KOPT-K1 (cell line): Measurements from ENCODE around the gene HCFC1R1.

Experiments used
- H3K27ac ChIP-seq: fragments of 200-600 bp; sonication (generic); 2 replicates; pipeline ENCODE4 v1.5.1; 2016; ENCODE audit warnings: antibody characterized with exemption, mild to moderate bottlenecking, low read depth, low read length; ENCODE audit not compliant: poor library complexity, severe bottlenecking
- H3K36me3 ChIP-seq: fragments of 200-600 bp; sonication (generic); 2 replicates; pipeline ENCODE4 v1.5.1; 2017; ENCODE audit warnings: antibody characterized with exemption, mild to moderate bottlenecking, low read length, moderate library complexity; ENCODE audit not compliant: insufficient read depth
- H3K9me3 ChIP-seq: fragments of 200-600 bp; sonication (generic); 2 replicates; pipeline ENCODE4 v1.5.1; 2017; ENCODE audit warnings: antibody characterized with exemption, low read length, mild to moderate bottlenecking; ENCODE audit not compliant: insufficient read depth, poor library complexity, severe bottlenecking

Gene HCFC1R1

DNA sequence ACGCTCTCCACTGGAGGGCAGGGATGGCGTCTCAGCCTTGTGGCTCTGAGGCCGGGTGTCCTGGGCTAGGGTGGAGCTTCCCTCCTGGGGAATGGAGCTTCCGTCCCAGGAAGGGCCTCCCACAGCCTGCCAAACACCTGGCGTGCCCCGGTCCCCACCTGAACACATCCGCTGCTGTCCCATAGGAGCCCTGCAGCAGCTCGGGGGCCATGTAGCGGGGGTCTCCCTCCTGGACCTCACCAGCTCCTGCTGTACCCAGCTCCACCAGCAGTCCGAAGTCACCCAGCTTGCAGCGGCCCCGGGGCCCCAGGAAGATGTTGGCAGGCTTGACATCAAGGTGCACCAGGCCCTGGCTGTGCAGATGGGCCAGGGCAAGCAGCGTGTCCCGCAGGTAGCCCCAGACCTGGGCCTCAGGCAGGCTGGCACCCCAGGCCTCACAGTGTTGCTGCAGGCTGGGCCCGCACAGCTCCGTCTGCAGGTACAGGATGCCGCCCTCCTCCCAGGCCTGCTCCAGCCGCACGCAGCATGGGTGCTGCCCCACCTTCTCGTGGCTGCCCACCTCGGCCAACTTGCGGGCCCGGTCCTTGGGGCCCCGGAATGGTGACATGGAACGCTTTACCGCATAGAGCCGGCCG lies 48.5 kb downstream of the HCFC1R1 start:
- H3K9me3 ChIP-seq, result no peaks in the 10 kb centered on the region
- peaks cover 80% of the 10 kb centered on the region for H3K36me3 ChIP-seq
- no peak overlapping the region for H3K27ac ChIP-seq

DNA sequence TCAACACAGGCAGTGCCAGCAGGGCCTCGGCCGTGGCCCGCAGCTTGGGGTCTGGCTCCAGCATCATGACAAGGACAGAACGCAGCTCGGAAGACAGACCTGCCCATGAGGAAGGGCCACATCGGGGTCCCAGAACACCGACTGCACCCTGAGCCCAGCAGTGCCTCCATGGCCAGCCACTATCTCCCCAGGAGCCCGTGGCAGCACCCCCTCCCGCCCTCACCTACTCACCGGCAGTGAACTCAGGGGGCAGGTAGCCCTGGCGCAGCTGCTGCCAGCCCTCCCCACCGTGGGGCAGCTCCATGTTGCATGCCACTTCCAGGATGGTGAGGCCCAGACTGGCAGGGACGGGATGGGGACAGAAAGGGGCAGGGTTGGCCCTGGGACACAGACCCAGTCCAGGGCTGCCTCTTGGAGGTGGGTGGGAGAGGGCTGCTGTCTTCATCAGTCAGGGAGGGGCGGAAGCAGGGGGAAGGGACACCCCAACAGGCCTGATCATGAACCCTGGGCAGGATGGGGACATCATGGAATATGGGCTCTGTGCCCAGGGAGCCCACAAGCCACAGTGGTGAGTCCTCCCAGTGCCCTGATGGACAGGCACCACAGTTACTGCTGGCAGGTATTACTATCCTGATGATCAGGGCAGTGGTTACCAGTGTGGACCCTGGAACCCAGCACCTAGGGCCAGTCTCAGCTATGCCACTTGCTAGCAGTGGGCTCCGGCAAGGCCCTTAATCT lies 49.3 kb downstream of the HCFC1R1 start:
- no peak overlapping the region for H3K27ac ChIP-seq
- peaks cover 80% of the 10 kb centered on the region for H3K36me3 ChIP-seq
- no peaks in the 10 kb centered on the region for H3K9me3 ChIP-seq

DNA sequence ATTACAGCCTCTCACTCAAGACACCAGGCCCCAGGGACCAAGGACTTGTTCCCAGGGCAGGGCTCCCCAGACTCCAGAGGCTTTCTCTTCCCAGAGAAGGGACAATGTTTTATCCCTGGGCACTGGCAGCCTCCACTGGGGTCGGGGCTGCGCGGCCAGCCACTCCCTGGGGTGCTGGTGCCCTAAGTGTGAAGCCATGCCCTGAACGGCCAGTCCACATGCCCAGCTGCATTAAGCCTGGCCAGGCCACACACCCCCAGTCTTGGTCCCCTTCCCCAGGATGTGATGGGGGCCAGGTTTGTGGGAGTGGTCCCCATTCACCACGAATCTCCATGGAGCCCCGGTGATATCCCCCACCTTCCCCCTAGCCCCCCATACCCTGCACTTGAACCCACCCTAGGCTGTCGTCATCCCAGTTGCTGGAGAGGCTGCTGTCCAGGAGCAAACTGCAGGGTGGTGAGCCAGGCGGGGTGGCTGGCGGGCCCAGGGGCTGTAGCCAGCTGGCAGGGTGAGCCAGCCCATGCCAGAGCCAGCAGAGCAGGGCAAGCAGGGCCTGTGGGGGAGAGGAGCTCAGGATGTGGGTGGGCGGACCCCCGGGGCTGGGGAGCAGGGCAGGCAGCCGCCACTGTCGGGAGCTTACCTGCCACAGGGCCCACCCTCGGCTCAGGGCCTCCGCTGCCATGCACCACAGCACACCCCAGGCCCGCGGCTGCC lies 50.0 kb downstream of the HCFC1R1 start:
- peaks cover 80% of the 10 kb centered on the region for H3K36me3 ChIP-seq

DNA sequence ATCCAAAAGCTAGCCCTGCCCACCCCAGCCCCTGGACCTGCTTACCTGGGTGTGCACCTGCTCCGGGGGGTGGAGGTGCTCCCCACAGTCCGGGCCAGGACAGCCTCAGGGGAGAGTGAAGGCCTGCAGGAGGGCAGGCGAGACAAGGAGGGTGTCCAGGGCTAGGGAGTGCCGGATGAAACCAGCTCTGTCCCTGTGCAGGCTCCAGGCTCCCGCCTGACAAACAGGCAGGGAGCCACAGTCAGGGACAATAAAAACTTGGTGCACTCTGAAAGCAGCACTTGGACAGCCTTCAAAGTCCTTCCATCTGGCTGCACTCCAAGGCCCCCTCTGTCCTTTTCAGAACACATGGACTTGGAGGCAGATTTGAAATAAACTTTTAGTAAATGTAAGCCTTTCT lies 50.6 kb downstream of the HCFC1R1 start:
- Histone ChIP-seq H3K36me3 (peaks cover 75% of the 10 kb centered on the region), H3K9me3 (no peaks in the 10 kb centered on the region), H3K27ac (no peak overlapping the region)

More for the DNA sequence above, 50.0 kb downstream of the HCFC1R1 start:
- Histone ChIP-seq H3K9me3 (no peaks in the 10 kb centered on the region), H3K27ac (no peak overlapping the region)
